Measurements from ENCODE around the gene ARRB1. TPM values are rescaled to one million over a fixed set of nuclear protein-coding genes. Genes with fewer than 3 reads are reported as not detected.

The ARRB1 gene
- total RNA-seq, 1 experiment from 2014 or later = 24.2 TPM

- Histone ChIP-seq H3K9me3 (ENCODE audit: control insufficient read depth in 1 of 2, insufficient read depth in 1 of 2, low read depth in 1 of 2, low read length in 2 of 2) (no peaks in the 10 kb centered on the region), H3K27ac (ENCODE audit: low read depth, low read length) (no peak overlapping the region), H3K27me3 (ENCODE audit: insufficient read depth, low read length) (no peaks in the 10 kb centered on the region), H3K79me2 (ENCODE audit: insufficient read depth, low read length) (peaks cover 2% of the 10 kb centered on the region; the same call in 1 of the 2 replicates), H3K9me2 (ENCODE audit: insufficient read depth) (no peaks in the 10 kb centered on the region), H3K36me3 (ENCODE audit: control insufficient read depth in 1 of 2, insufficient read depth in 2 of 2, low read length in 2 of 2) (no peaks in the 10 kb centered on the region), H2AFZ (ENCODE audit: low read depth, low read length, poor library complexity, severe bottlenecking) (no peak overlapping the region), H3K9ac (ENCODE audit: low read length) (no peak overlapping the region), H3K4me3 (replicated peaks in 1 of 2; ENCODE audit: low read depth in 1 of 2, low read length in 2 of 2) (no peak overlapping the region), H4K20me1 (ENCODE audit: insufficient read depth) (no peaks in the 10 kb centered on the region), H3K4me2 (ENCODE audit: low read length) (no peak overlapping the region), H3K4me1 (ENCODE audit: control insufficient read depth in 1 of 2, insufficient read depth in 2 of 2, low read length in 2 of 2) (peaks cover under 1 to 12% of the 10 kb centered on the region in 2 experiments; a peak in 2 of 4 replicates)
- ChIA-PET POLR2A (no interaction called here), RAD21 (ENCODE audit: low non-redundant PET in 1 of 2, low total read pairs in 2 of 2, uncharacterized antibody in 2 of 2, unreplicated experiment in 2 of 2) (no interaction called here), CTCF (no interaction called here)
- TF ChIP-seq REST (IDR thresholded peaks at IDR 0.05; ENCODE audit: low read depth) (no peak), ZNF274 (IDR thresholded peaks at IDR 0.05; ENCODE audit: low read depth, low read length) (no peak), EGR1 (IDR thresholded peaks at IDR 0.05; ENCODE audit: low read depth) (no peak), RAD21 (IDR thresholded peaks at IDR 0.05; ENCODE audit: low read depth) (no peak), CBX3 (IDR thresholded peaks at IDR 0.05; ENCODE audit: low read depth) (no peak), POLR2AphosphoS5 (IDR thresholded peaks at IDR 0.05; ENCODE audit: low read depth, low read length) (no peak), SP1 (IDR thresholded peaks at IDR 0.05; ENCODE audit: low read depth) (no peak), ELF1 (IDR thresholded peaks at IDR 0.05; ENCODE audit: borderline replicate concordance, low read depth) (no peak), ZFX (IDR thresholded peaks at IDR 0.05) (no peak), TCF7L2 (IDR thresholded peaks at IDR 0.05; ENCODE audit: borderline replicate concordance, extremely low read depth, insufficient read depth, insufficient read length) (no peak), ATF3 (IDR thresholded peaks at IDR 0.05) (no peak), POLR2A (IDR thresholded peaks at IDR 0.05; ENCODE audit: borderline replicate concordance, extremely low read depth, insufficient read depth, insufficient read length) (no peak)
- no peak for DNase-seq (ENCODE audit: low read depth, low spot score)
- no TSS peak for BruUV-seq (replicated peaks)
- intact Hi-C loops (cut with micrococcal nuclease) = no loop called here
- no peak for ATAC-seq
These were observed 17.0 kb downstream of the ARRB1 start for GRCh38 chr11:75334402-75334891.
